ENCODE data around the gene FTH1.

GRCh38 chr11:61967924-61968757, 707 bp upstream of the FTH1 start:
- TF ChIP-seq SUZ12 (IDR thresholded peaks at IDR 0.05; ENCODE audit: extremely low read depth, insufficient read depth, insufficient read length) (no peak), ZNF274 (IDR thresholded peaks at IDR 0.05; ENCODE audit: low read depth, low read length) (no peak), YY1 (IDR thresholded peaks at IDR 0.05; ENCODE audit: insufficient read depth, insufficient read length) (peak; percentile 57)
